Measurements from ENCODE around the gene CD300LF. TPM values are rescaled to one million over a fixed set of nuclear protein-coding genes. Genes with fewer than 3 reads are reported as not detected.

The CD300LF gene
- total and polyA plus RNA-seq, 2 experiments from 2014 or later, result not detected

DNA sequence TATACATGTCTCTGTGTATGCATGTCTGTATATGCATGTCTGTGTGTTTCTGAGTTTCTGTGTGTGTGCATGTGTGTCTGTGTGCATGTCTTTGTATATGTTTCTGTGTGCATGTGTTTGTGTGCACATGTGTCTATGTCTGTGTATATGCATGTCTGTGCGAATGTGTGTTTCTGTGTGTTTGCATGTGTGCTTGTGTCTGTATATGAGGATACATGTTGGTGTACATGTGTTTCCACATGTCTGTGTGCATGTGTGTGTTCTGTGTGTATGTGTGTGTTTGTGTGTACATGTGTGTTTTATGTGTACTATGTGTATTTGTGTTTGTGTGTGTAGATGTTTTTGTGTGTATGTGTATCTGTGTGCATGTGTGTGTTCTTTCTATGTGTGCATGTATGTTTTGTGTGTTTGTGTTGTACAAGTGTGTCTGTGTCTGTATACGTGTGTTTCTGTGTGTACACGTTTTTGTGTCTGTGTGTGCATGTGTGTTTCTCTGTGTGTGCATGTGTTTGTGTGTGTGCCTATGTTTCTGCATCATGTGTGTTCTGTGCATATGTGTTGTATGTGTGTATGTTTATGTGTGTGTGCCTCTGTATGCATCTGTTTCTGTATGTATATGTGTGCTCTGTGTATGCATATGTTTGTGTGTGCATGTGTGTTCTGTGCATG lies 15.4 kb upstream of the CD300LF start:
- no peak for DNase-seq (ENCODE audit: low spot score)
- H3K36me3 Mint-ChIP-seq (ENCODE audit: low read depth), result no peaks in the 10 kb centered on the region
- Histone ChIP-seq H2AFZ (no peak overlapping the region), H3K4me1 (ENCODE audit: insufficient read depth) (no peaks in the 10 kb centered on the region), H3K4me3 (no peak overlapping the region), H4K20me1 (replicated peaks; ENCODE audit: insufficient read depth) (no peaks in the 10 kb centered on the region), H3K36me3 (ENCODE audit: insufficient read depth) (no peaks in the 10 kb centered on the region), H3K9me2 (ENCODE audit: insufficient read depth) (no peaks in the 10 kb centered on the region), H3K4me2 (no peak overlapping the region), H3K79me2 (replicated peaks; ENCODE audit: insufficient read depth) (no peaks in the 10 kb centered on the region), H3F3A (replicated peaks; ENCODE audit: low read depth) (peaks cover 15% of the 10 kb centered on the region), H3K27ac (ENCODE audit: low read depth) (no peak overlapping the region), H3K27me3 (ENCODE audit: insufficient read depth) (no peaks in the 10 kb centered on the region)
- H3K4me3 Mint-ChIP-seq, result no peak overlapping the region
- no peaks in the 10 kb centered on the region; the same call in 2 of the 3 replicates for H3K9me3 Mint-ChIP-seq
- H3K27ac Mint-ChIP-seq, result no peak overlapping the region
- H3K4me1 Mint-ChIP-seq, result no peaks in the 10 kb centered on the region
- TF ChIP-seq, protein P1, sequence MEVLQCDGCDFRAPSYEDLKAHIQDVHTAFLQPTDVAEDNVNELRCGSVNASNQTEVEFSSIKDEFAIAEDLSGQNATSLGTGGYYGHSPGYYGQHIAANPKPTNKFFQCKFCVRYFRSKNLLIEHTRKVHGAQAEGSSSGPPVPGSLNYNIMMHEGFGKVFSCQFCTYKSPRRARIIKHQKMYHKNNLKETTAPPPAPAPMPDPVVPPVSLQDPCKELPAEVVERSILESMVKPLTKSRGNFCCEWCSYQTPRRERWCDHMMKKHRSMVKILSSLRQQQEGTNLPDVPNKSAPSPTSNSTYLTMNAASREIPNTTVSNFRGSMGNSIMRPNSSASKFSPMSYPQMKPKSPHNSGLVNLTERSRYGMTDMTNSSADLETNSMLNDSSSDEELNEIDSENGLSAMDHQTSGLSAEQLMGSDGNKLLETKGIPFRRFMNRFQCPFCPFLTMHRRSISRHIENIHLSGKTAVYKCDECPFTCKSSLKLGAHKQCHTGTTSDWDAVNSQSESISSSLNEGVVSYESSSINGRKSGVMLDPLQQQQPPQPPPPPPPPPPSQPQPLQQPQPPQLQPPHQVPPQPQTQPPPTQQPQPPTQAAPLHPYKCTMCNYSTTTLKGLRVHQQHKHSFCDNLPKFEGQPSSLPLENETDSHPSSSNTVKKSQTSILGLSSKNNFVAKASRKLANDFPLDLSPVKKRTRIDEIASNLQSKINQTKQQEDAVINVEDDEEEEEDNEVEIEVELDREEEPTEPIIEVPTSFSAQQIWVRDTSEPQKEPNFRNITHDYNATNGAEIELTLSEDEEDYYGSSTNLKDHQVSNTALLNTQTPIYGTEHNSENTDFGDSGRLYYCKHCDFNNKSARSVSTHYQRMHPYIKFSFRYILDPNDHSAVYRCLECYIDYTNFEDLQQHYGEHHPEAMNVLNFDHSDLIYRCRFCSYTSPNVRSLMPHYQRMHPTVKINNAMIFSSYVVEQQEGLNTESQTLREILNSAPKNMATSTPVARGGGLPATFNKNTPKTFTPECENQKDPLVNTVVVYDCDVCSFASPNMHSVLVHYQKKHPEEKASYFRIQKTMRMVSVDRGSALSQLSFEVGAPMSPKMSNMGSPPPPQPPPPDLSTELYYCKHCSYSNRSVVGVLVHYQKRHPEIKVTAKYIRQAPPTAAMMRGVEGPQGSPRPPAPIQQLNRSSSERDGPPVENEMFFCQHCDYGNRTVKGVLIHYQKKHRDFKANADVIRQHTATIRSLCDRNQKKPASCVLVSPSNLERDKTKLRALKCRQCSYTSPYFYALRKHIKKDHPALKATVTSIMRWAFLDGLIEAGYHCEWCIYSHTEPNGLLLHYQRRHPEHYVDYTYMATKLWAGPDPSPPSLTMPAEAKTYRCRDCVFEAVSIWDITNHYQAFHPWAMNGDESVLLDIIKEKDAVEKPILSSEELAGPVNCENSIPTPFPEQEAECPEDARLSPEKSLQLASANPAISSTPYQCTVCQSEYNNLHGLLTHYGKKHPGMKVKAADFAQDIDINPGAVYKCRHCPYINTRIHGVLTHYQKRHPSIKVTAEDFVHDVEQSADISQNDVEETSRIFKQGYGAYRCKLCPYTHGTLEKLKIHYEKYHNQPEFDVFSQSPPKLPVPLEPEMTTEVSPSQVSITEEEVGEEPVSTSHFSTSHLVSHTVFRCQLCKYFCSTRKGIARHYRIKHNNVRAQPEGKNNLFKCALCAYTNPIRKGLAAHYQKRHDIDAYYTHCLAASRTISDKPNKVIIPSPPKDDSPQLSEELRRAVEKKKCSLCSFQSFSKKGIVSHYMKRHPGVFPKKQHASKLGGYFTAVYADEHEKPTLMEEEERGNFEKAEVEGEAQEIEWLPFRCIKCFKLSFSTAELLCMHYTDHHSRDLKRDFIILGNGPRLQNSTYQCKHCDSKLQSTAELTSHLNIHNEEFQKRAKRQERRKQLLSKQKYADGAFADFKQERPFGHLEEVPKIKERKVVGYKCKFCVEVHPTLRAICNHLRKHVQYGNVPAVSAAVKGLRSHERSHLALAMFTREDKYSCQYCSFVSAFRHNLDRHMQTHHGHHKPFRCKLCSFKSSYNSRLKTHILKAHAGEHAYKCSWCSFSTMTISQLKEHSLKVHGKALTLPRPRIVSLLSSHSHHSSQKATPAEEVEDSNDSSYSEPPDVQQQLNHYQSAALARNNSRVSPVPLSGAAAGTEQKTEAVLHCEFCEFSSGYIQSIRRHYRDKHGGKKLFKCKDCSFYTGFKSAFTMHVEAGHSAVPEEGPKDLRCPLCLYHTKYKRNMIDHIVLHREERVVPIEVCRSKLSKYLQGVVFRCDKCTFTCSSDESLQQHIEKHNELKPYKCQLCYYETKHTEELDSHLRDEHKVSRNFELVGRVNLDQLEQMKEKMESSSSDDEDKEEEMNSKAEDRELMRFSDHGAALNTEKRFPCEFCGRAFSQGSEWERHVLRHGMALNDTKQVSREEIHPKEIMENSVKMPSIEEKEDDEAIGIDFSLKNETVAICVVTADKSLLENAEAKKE (CRISPR knock-in tag; IDR thresholded peaks at IDR 0.05), result no peak
- TF ChIP-seq NANOG (IDR thresholded peaks at IDR 0.05; ENCODE audit: borderline replicate concordance) (no peak), EZH2 (IDR thresholded peaks at IDR 0.05; ENCODE audit: low read depth, unreplicated experiment) (no peak), JUNB (IDR thresholded peaks at IDR 0.05; ENCODE audit: unreplicated experiment) (no peak)
- TF ChIP-seq, protein P2, sequence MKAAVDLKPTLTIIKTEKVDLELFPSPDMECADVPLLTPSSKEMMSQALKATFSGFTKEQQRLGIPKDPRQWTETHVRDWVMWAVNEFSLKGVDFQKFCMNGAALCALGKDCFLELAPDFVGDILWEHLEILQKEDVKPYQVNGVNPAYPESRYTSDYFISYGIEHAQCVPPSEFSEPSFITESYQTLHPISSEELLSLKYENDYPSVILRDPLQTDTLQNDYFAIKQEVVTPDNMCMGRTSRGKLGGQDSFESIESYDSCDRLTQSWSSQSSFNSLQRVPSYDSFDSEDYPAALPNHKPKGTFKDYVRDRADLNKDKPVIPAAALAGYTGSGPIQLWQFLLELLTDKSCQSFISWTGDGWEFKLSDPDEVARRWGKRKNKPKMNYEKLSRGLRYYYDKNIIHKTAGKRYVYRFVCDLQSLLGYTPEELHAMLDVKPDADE (IDR thresholded peaks at IDR 0.05), result no peak
- TF ChIP-seq, protein P3, sequence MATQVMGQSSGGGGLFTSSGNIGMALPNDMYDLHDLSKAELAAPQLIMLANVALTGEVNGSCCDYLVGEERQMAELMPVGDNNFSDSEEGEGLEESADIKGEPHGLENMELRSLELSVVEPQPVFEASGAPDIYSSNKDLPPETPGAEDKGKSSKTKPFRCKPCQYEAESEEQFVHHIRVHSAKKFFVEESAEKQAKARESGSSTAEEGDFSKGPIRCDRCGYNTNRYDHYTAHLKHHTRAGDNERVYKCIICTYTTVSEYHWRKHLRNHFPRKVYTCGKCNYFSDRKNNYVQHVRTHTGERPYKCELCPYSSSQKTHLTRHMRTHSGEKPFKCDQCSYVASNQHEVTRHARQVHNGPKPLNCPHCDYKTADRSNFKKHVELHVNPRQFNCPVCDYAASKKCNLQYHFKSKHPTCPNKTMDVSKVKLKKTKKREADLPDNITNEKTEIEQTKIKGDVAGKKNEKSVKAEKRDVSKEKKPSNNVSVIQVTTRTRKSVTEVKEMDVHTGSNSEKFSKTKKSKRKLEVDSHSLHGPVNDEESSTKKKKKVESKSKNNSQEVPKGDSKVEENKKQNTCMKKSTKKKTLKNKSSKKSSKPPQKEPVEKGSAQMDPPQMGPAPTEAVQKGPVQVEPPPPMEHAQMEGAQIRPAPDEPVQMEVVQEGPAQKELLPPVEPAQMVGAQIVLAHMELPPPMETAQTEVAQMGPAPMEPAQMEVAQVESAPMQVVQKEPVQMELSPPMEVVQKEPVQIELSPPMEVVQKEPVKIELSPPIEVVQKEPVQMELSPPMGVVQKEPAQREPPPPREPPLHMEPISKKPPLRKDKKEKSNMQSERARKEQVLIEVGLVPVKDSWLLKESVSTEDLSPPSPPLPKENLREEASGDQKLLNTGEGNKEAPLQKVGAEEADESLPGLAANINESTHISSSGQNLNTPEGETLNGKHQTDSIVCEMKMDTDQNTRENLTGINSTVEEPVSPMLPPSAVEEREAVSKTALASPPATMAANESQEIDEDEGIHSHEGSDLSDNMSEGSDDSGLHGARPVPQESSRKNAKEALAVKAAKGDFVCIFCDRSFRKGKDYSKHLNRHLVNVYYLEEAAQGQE (IDR thresholded peaks at IDR 0.05; ENCODE audit: unreplicated experiment), result no peak
- ATAC-seq, result no peak
- no peaks in the 10 kb centered on the region for H3K27me3 Mint-ChIP-seq (ENCODE audit: insufficient read depth, low read depth, poor library complexity)

Measured in GM23338 (cell line).